Astrocyte (in vitro differentiated cells and primary cell): Measurements from ENCODE around the gene PLEKHA1.

Experiments used
- EZH2 ChIP-seq: IDR thresholded peaks from 2 replicates; pipeline ENCODE4 v1.6.1; 2012; ENCODE audit warnings: mild to moderate bottlenecking, low read length, inconsistent platforms; ENCODE audit not compliant: insufficient read depth
- TF ChIP-seq, protein P1 (sequence below): IDR thresholded peaks from 2 replicates; pipeline ENCODE4 v1.5.1; 2011; ENCODE audit warnings: low read depth, mild to moderate bottlenecking, inconsistent platforms, low read length, moderate library complexity; ENCODE audit not compliant: insufficient read depth

DNA sequence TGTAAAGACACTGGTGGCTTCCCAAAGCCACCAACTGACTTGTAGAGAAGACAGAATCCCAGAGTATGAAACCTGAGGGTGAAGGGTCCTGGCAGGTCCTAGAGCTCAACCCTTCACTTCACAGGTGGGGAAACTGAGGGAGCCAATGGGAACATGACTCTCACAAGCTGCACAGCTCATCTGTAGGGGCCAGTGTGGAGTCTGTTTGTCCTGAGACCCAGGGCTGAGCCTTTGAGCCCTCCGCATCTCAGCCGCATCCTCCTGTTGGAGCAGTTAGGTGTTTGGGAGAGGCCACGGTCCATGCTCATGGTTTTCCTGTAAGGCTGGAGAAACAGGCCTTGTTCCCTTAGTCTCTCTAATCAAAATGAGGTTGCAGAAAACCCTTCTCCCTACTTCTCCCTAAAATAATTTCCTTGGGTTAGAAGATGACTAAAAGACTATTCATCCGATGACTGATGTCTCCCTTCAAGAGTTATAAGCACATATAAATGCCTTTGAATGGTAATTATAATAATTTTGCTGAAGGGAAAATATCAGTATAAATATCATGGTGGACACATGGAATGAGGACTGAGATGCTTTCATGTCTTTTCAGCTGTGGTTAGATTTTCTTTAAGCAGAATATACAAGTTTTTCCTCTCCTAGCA, 97.1 kb downstream of the PLEKHA1 start:
- TF ChIP-seq, protein P1, sequence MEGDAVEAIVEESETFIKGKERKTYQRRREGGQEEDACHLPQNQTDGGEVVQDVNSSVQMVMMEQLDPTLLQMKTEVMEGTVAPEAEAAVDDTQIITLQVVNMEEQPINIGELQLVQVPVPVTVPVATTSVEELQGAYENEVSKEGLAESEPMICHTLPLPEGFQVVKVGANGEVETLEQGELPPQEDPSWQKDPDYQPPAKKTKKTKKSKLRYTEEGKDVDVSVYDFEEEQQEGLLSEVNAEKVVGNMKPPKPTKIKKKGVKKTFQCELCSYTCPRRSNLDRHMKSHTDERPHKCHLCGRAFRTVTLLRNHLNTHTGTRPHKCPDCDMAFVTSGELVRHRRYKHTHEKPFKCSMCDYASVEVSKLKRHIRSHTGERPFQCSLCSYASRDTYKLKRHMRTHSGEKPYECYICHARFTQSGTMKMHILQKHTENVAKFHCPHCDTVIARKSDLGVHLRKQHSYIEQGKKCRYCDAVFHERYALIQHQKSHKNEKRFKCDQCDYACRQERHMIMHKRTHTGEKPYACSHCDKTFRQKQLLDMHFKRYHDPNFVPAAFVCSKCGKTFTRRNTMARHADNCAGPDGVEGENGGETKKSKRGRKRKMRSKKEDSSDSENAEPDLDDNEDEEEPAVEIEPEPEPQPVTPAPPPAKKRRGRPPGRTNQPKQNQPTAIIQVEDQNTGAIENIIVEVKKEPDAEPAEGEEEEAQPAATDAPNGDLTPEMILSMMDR = no peak
- no peak for TF ChIP-seq EZH2
